ENCODE measurements around the gene BORCS6. TPM values are rescaled to one million over a fixed set of nuclear protein-coding genes. Genes with fewer than 3 reads are reported as not detected.

The BORCS6 gene
- total and polyA plus RNA-seq, 2 of the 13 experiments (the other 11 are each of a cell fraction or from before 2014, with no cell fraction given): 2.0 to 5.1 TPM

DNA sequence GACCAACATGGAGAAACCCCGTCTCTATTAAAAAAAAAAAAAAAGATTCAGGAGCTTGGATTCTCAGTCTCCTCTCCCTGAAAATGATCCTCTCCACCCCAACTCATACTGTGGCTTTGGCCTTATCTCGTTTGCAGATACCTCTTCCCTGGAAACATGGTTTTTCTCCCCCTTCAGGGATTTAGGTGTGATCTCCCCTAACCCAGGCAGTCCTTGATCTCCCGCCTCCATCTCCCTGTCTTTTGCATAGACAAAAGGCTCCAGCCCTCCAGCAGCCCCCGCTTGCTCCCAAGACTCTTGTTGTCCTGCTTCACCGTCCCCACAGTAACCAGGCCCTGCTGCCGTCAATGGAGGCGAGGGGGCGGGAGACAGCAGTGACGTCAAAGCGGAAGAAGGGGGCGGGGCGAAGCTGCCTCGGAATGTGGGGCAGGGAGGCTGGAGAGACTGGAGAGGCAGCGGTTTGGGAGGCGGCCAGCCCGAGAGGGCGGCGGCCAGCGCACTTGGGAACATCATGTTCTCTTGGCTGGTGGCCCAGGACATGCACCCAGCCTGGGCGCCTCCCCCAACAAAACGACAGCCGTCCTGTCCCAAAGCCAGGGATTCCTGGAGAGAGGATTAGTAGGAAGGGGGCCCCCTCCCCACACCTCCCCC, 35.9 kb downstream of the BORCS6 start (continued):
- TF ChIP-seq ZNF180 (CRISPR knock-in tag; IDR thresholded peaks at IDR 0.05; ENCODE audit: borderline replicate concordance, low read depth) (no peak), SMARCC2 (IDR thresholded peaks at IDR 0.05) (no peak), ZFP1 (CRISPR knock-in tag; IDR thresholded peaks at IDR 0.05) (no peak), NFKB2 (CRISPR knock-in tag; IDR thresholded peaks at IDR 0.05; ENCODE audit: borderline replicate concordance) (no peak), ZMYM4 (CRISPR knock-in tag; IDR thresholded peaks at IDR 0.05) (no peak), IKZF4 (CRISPR knock-in tag; IDR thresholded peaks at IDR 0.05; ENCODE audit: borderline replicate concordance, low read depth, not compliant biosample characterization) (no peak), POLR2A (IDR thresholded peaks at IDR 0.05; ENCODE audit: insufficient read depth in 1 of 2, low read depth in 2 of 2, low read length in 2 of 2) (peak in 1 of 2 experiments; percentile 41; a peak in 1 of 4 replicates), CBFB (CRISPR knock-in tag; IDR thresholded peaks at IDR 0.05) (no peak), ZNF441 (CRISPR knock-in tag; IDR thresholded peaks at IDR 0.05; ENCODE audit: borderline replicate concordance) (no peak), ZNF782 (CRISPR knock-in tag; IDR thresholded peaks at IDR 0.05; ENCODE audit: borderline replicate concordance) (no peak), ZNF468 (CRISPR knock-in tag; IDR thresholded peaks at IDR 0.05) (no peak), ZNF484 (CRISPR knock-in tag; IDR thresholded peaks at IDR 0.05; ENCODE audit: borderline replicate concordance, low read depth) (no peak), NKX3-1 (CRISPR knock-in tag; IDR thresholded peaks at IDR 0.05) (no peak), ZBTB8A (CRISPR knock-in tag; IDR thresholded peaks at IDR 0.05; ENCODE audit: borderline replicate concordance, low read depth) (no peak), MXI1 (IDR thresholded peaks at IDR 0.05; ENCODE audit: borderline replicate concordance, low read depth, low read length) (peak; percentile 39; the same call in 1 of the 3 replicates), RBM39 (IDR thresholded peaks at IDR 0.05; ENCODE audit: low read depth, low read length, poor library complexity, severe bottlenecking) (no peak), SETDB1 (CRISPR knock-in tag; IDR thresholded peaks at IDR 0.05; ENCODE audit: borderline replicate concordance) (no peak), NFATC3 (CRISPR knock-in tag; IDR thresholded peaks at IDR 0.05) (no peak), ZNF383 (CRISPR knock-in tag; IDR thresholded peaks at IDR 0.05; ENCODE audit: borderline replicate concordance) (no peak), MLLT10 (CRISPR knock-in tag; IDR thresholded peaks at IDR 0.05) (no peak), ZBTB3 (CRISPR knock-in tag; IDR thresholded peaks at IDR 0.05; ENCODE audit: borderline replicate concordance, low read depth) (no peak), SMAD1 (CRISPR knock-in tag; IDR thresholded peaks at IDR 0.05; ENCODE audit: borderline replicate concordance, low read depth) (no peak), ZNF296 (CRISPR knock-in tag; conservative IDR thresholded peaks at IDR 0.05) (no peak), ZNF333 (CRISPR knock-in tag; IDR thresholded peaks at IDR 0.05; ENCODE audit: borderline replicate concordance) (no peak)
- TF ChIP-seq, protein P1, sequence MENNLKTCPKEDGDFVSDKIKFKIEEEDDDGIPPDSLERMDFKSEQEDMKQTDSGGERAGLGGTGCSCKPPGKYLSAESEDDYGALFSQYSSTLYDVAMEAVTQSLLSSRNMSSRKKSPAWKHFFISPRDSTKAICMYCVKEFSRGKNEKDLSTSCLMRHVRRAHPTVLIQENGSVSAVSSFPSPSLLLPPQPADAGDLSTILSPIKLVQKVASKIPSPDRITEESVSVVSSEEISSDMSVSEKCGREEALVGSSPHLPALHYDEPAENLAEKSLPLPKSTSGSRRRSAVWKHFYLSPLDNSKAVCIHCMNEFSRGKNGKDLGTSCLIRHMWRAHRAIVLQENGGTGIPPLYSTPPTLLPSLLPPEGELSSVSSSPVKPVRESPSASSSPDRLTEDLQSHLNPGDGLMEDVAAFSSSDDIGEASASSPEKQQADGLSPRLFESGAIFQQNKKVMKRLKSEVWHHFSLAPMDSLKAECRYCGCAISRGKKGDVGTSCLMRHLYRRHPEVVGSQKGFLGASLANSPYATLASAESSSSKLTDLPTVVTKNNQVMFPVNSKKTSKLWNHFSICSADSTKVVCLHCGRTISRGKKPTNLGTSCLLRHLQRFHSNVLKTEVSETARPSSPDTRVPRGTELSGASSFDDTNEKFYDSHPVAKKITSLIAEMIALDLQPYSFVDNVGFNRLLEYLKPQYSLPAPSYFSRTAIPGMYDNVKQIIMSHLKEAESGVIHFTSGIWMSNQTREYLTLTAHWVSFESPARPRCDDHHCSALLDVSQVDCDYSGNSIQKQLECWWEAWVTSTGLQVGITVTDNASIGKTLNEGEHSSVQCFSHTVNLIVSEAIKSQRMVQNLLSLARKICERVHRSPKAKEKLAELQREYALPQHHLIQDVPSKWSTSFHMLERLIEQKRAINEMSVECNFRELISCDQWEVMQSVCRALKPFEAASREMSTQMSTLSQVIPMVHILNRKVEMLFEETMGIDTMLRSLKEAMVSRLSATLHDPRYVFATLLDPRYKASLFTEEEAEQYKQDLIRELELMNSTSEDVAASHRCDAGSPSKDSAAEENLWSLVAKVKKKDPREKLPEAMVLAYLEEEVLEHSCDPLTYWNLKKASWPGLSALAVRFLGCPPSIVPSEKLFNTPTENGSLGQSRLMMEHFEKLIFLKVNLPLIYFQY (CRISPR knock-in tag; IDR thresholded peaks at IDR 0.05; ENCODE audit: borderline replicate concordance): no peak
- TF ChIP-seq, protein P2, sequence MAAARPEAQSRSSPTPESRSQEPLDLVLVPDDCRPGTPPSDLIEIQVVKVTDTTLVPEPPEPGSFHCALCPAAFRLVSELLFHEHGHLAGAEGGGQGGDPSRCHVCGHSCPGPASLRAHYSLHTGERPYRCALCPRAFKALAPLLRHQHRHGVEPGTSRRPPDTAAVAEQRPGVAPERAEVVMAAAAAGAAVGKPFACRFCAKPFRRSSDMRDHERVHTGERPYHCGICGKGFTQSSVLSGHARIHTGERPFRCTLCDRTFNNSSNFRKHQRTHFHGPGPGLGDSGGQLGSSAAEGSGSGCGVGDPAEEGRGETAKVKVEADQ (CRISPR knock-in tag; IDR thresholded peaks at IDR 0.05; ENCODE audit: borderline replicate concordance): no peak; the same call in 1 of the 2 replicates
- TF ChIP-seq, protein P3, sequence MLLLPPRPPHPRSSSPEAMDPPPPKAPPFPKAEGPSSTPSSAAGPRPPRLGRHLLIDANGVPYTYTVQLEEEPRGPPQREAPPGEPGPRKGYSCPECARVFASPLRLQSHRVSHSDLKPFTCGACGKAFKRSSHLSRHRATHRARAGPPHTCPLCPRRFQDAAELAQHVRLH (CRISPR knock-in tag; IDR thresholded peaks at IDR 0.05; ENCODE audit: borderline replicate concordance, low read depth): no peak

Data from HepG2 (cell line).